Activated CD8-positive, alpha-beta T cell treated with anti-CD3 and anti-CD28 coated beads for 36 hours (primary cell): ENCODE results near the gene DLD. TPM values are rescaled to one million over a fixed set of nuclear protein-coding genes. Genes with fewer than 3 reads are reported as not detected.

Experiments used
- ATAC-seq: fragments of 200-7000 bp; cut with Tn5 transposase; one replicate; pipeline ENCODE4 v1.10.0; 2021; ENCODE audit warnings: mild to moderate bottlenecking, moderate library complexity
- CTCF ChIA-PET: fragments of 350-600 bp; sonication (Branson Sonifier 250); formaldehyde crosslinking; loops from one replicate; lab custom pipeline; 2021; ENCODE audit warnings: antibody characterized with exemption; lab: Charles Lee
- POLR2A ChIA-PET: fragments of 350-600 bp; sonication (Branson Sonifier 250); formaldehyde crosslinking; loops from one replicate; lab custom pipeline; 2021; ENCODE audit warnings: antibody characterized with exemption; lab: Charles Lee
- DNase-seq: peaks from one replicate; pipeline ENCODE4 v3.0.0-alpha.2; 2020
- H3K27ac Mint-ChIP-seq: one replicate; pipeline ENCODE4 v1.8.0; 2021; ENCODE audit warnings: mild to moderate bottlenecking, mixed read lengths
- H3K27me3 Mint-ChIP-seq: one replicate; pipeline ENCODE4 v1.8.0; 2021; ENCODE audit warnings: mixed read lengths
- H3K36me3 Mint-ChIP-seq: one replicate; pipeline ENCODE4 v1.8.0; 2021; ENCODE audit warnings: low read depth, mixed read lengths
- H3K4me1 Mint-ChIP-seq: one replicate; pipeline ENCODE4 v1.8.0; 2021; ENCODE audit warnings: low read depth, mixed read lengths
- H3K4me3 Mint-ChIP-seq: one replicate; pipeline ENCODE4 v1.8.0; 2021; ENCODE audit warnings: mild to moderate bottlenecking, moderate library complexity, mixed read lengths
- H3K9me3 Mint-ChIP-seq: one replicate; pipeline ENCODE4 v1.8.0; 2021; ENCODE audit warnings: mixed read lengths
- CTCF ChIP-seq: fragments of 200-600 bp; IDR thresholded peaks from one replicate; pipeline ENCODE4 v1.8.0; 2022; ENCODE audit warnings: antibody characterized with exemption, mild to moderate bottlenecking
- intact Hi-C: fragments of 100-400 bp; cut with micrococcal nuclease; formaldehyde crosslinking; loops from one replicate; pipeline ENCODE4 v1.10.0; 2022
- total RNA-seq, 2 experiments: library from RNA; stranded (reverse); gene quantifications; one replicate each; pipeline ENCODE4 v1.2.3, GENCODE V29; 2021

Gene DLD
- total RNA-seq, 2 experiments from 2014 or later, result 99.8 to 102 TPM

- Mint-ChIP-seq H3K4me1 (peaks cover 17% of the 10 kb centered on the region), H3K36me3 (no peaks in the 10 kb centered on the region), H3K27ac (peak overlapping the region; percentile 81), H3K4me3 (no peak overlapping the region), H3K9me3 (no peaks in the 10 kb centered on the region), H3K27me3 (no peaks in the 10 kb centered on the region)
- TF ChIP-seq CTCF, result no peak
- DNase-seq, result no peak
- peak; percentile 62 for ATAC-seq
- CTCF ChIA-PET, result interaction anchor here (1.4 to 2.3 kb wide), 2 partner anchors 11 to 17 kb away, joined by 5 to 7 read pairs; no protein-coding TSS in a partner anchor
- intact Hi-C loops, result no loop called here
- POLR2A ChIA-PET, result interaction anchor here (1.3 kb wide), 2 partner anchors 73 to 115 kb away, joined by 4 to 6 read pairs; no protein-coding TSS in a partner anchor
Observed at GRCh38 chr7:107857541-107857912, 33.5 kb upstream of the DLD start.

- H3K36me3 Mint-ChIP-seq, result no peaks in the 10 kb centered on the region
- DNase-seq, result no peak
- H3K4me3 Mint-ChIP-seq, result no peak overlapping the region
- H3K27ac Mint-ChIP-seq, result no peak overlapping the region
- no peak for ATAC-seq
- POLR2A ChIA-PET, result interaction anchor here (1.3 kb wide), 1 partner anchor 74 kb away, joined by 4 read pairs; no protein-coding TSS in a partner anchor
- no peaks in the 10 kb centered on the region for H3K9me3 Mint-ChIP-seq
- H3K4me1 Mint-ChIP-seq, result peaks cover 17% of the 10 kb centered on the region
- no peak for TF ChIP-seq CTCF
- CTCF ChIA-PET, result interaction anchor here (1.0 to 2.3 kb wide), 4 partner anchors 10 to 115 kb away, joined by 3 to 7 read pairs (median 4); no protein-coding TSS in a partner anchor
- no peaks in the 10 kb centered on the region for H3K27me3 Mint-ChIP-seq
- intact Hi-C loops, result no loop called here
Observed at GRCh38 chr7:107858280-107858679, 32.7 kb upstream of the DLD start.

GRCh38 chr7:107860279-107860961, 30.6 kb upstream of the DLD start:
- CTCF ChIA-PET, result interaction anchor here (2.5 kb wide), 1 partner anchor 15 kb away, joined by 8 read pairs; no protein-coding TSS in a partner anchor
- no peak for TF ChIP-seq CTCF
- Mint-ChIP-seq H3K4me3 (no peak overlapping the region), H3K9me3 (no peaks in the 10 kb centered on the region), H3K4me1 (peaks cover 26% of the 10 kb centered on the region), H3K36me3 (no peaks in the 10 kb centered on the region), H3K27ac (no peak overlapping the region), H3K27me3 (no peaks in the 10 kb centered on the region)
- DNase-seq, result no peak
- ATAC-seq, result no peak
- intact Hi-C loops, result no loop called here
- POLR2A ChIA-PET, result no interaction called here

- DNase-seq, result no peak
- POLR2A ChIA-PET, result no interaction called here
- no peaks in the 10 kb centered on the region for H3K27me3 Mint-ChIP-seq
- H3K4me1 Mint-ChIP-seq, result peaks cover 32% of the 10 kb centered on the region
- H3K9me3 Mint-ChIP-seq, result no peaks in the 10 kb centered on the region
- no peak overlapping the region for H3K27ac Mint-ChIP-seq
- CTCF ChIA-PET, result interaction anchor here (0.9 to 2.5 kb wide), 3 partner anchors 9 to 18 kb away, joined by 3 to 8 read pairs (median 4); no protein-coding TSS in a partner anchor
- H3K4me3 Mint-ChIP-seq, result no peak overlapping the region
- intact Hi-C loops, result no loop called here
- TF ChIP-seq CTCF, result no peak
- no peaks in the 10 kb centered on the region for H3K36me3 Mint-ChIP-seq
- no peak for ATAC-seq
Observed at GRCh38 chr7:107860981-107861652, 29.9 kb upstream of the DLD start.
